Activated CD8-positive, alpha-beta memory T cell treated with anti-CD3 and anti-CD28 coated beads, Interleukin-2, amount 50 U/mL, for 24 hours (primary cell): ENCODE data around the gene C15orf40.
A peak's percentile ranks its signal among the peaks of the same experiment; 100 is the strongest.

Source experiments
- DNase-seq: peaks from one replicate; pipeline ENCODE4 v3.0.0-alpha.2; 2020; ENCODE audit errors: extremely low read depth

Gene C15orf40

DNA sequence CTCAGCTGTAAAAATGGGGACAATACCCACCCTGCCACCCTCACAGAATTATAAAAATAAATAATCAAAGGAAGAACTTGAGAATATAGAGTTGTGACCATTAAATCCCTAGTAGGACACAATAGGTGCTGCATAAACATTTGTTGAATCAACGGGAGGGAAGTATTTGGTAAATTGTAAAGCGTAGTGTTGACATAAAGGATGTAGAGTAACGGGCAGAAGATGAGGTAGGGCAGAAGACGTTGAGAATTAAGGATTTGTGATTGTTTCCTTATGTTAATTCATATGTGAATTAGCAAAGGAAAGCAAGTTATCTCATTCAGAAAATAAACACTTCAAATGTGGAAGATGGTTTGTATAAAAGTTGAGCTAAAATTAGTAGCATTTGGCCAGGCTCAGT, 18.3 kb downstream of the C15orf40 start:
- no peak for DNase-seq

- DNase-seq = no peak
These were observed 18.9 kb downstream of the C15orf40 start for GRCh38 chr15:82992436-82992998.

DNA sequence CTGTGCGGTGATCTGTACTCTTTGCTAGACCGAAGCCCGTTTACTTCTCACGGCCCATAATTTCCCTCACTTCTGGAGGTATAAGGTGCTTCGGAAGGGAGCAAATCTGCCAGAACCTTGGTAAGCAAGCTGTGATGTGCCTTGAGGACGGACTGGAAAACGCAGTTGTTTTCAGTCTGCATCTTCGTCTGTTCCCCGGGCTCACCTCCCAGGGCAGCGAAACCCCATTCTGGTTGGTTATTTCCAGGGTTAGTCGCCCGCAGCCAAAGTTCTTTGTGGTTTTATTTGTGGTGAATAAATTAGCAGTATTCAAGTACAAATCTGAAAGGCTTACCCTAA, 25.0 kb downstream of the C15orf40 start:
- DNase-seq = no peak

DNA sequence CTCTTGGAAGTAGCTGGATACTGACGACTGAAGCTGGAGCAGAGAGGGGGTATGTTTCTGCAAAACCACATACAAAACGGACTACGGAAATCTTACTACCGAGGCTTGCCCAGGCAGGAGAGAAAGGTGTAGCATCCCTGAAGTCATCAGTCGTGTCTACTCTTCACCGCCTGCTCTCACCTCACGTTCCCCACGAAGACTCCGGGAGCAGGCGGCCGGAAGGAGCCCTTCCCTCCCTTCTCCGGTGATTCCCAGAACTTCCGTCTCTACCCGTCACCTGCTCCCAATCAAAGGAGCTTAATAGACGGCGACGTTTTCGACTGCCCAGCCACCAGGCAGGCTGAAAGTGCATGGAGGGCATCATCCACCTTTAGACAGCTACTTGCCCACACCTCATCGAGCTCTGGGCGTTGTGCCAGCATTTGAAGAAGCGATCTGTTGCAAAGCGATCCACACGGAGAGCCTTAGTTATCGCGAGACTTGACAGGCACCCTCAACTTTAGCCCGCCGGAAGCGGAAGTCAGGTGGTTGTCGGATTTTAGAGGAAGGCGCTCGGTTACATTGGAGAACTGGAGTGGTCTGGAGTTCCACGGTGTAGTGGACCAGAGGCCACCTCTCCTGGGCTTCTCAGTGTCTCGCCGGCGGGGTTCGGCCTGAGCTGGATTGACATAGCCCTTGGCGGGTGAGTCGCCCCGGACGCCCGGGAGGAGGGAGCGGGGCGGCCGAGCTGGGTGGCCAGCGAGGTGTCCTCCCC, 25.6 kb downstream of the C15orf40 start, which contains the start of gene RAMAC:
Gene RAMAC (plus strand): TSS at position 523 of the 754 bp plus-strand sequence. CDS start 2,809 bp downstream, outside the sequence.
- peak; percentile 90 for DNase-seq

- no peak for DNase-seq
These were observed 30.5 kb downstream of the C15orf40 start for GRCh38 chr15:82980981-82981380.

GRCh38 chr15:82979726-82980125, 31.7 kb downstream of the C15orf40 start:
- DNase-seq = no peak

GRCh38 chr15:82978438-82978837, 33.0 kb downstream of the C15orf40 start:
- DNase-seq = no peak

- DNase-seq = no peak
These were observed 34.4 kb downstream of the C15orf40 start for GRCh38 chr15:82977076-82977475.

DNA sequence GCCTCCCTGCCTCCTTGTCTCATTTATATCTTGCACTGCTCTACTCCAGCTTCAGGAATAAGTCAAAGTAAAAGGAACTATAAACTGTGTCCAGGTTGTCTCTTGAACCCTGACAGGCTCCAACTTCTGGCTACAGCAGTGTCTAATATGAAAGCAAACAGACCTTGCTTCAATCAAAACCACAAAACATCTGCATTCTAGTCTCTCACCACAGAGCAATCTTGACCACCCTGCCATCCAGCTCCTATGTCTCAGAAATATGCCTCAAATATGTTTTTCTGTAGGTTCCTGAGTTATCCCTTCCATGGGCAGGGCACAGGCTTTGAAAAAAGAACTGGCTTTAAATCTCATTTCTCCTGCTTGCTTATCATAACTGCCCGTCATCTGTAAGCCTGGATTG, 38.4 kb downstream of the C15orf40 start:
- no peak for DNase-seq

- DNase-seq = no peak
These were observed 40.0 kb downstream of the C15orf40 start for GRCh38 chr15:82971218-82971984.

DNA sequence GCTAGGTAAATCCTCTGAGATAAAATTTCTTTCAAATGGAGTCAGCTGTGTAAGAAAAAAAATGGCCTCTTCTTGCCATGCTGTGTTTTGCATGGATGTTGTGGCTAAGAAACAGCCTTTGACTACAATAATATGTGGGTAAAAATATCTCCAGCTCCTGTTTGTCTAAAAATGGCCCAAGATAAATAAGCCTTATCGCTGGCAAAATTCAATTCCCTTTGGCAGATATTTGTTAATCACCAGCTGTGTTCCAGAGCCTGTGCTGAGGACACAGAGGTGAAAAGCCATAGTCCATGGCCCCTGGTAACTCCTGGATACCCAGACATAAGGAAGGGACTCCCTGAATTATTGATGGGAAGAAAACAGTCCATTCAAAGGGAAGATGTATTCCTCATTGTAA, 40.7 kb downstream of the C15orf40 start:
- no peak for DNase-seq

DNA sequence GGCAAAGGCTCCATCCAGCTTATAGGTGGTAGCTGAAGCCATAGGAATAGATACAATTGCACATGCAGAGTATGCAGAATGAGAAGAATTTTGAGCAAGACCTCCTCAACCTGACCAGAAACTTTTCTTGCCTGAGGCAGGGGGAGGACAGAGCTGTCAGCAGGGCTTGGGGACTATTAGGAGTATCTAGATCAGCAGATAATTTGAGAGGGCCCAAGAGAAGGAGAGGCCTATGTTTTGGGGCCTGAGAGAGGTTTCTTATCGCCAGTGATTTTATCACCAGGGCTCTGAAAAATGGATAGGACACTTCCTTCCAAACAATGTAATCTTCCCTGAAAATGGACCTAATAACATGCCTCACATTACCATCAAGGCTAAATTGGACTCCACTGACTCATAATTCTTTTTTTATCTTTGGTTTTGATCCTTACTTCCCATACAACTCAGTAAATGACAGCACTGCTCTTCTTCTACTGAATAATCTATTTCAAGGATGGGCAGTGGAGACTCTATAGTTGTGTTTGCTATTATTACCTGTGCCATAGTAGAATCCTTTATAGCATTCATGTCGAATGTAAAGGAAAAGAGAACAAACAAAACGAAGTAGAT, 41.3 kb downstream of the C15orf40 start:
- DNase-seq = no peak

GRCh38 chr15:82969353-82969752, 42.1 kb downstream of the C15orf40 start:
- DNase-seq = no peak

DNA sequence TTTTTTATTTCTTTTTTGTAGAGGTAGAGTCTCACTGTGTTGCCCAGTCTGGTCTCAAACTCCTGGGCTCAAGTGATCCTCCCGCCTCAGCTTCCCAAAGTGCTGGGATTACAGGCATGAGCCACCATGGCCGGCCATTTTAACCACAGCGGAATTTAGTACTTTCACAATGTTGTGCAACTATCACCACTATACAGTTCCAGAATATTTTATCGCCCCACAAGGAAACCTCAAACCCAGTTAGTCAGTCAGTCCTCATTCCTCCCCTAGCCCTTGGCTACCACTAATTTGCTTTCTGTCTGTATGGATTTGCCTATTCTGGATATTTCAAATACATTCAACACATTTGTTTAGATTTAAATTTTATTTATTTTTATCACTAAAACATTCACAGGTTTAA, 43.4 kb downstream of the C15orf40 start:
- DNase-seq = no peak

GRCh38 chr15:82966671-82967071, 44.8 kb downstream of the C15orf40 start:
- no peak for DNase-seq

DNA sequence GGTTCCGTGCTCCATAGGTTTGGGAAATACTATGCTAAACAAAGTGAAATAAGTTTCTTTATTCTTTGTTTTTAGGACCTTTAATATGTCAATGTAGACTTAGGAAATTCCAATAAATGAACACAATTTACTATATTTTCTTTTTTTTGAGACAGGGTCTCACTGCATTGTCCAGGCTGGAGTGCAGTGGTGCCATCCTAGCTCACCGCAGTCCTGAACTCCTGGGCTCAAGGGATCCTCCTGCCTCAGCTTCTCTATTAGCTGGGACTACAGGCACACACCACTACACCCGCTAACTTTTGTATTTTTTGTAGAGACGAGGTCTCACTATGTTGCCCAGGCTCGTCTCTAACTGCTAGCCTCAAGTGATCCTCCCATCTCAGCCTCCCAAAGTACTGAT, 46.5 kb downstream of the C15orf40 start:
- DNase-seq = no peak

- no peak for DNase-seq
These were observed 47.7 kb downstream of the C15orf40 start for GRCh38 chr15:82963471-82964341.

DNA sequence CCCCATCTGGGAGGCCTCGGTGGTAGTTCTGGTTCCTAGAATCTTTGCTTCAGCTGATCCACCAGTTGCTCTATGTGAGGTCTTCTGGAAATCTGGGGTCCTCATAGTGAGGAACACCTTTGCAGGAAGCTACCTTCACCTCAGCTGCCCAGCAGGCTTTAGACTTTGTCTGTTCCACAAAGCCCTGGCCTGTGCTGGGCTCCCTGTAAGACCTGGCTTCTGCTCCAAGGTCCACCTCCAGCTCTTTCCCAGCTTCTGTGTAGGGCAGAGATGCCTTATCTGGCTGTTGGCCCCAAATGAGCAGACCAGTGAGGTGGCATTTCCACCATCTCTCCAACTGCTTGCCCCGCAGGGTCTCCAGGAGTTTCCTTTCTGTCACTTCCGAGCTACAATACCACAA, 50.7 kb downstream of the C15orf40 start:
- no peak for DNase-seq

DNA sequence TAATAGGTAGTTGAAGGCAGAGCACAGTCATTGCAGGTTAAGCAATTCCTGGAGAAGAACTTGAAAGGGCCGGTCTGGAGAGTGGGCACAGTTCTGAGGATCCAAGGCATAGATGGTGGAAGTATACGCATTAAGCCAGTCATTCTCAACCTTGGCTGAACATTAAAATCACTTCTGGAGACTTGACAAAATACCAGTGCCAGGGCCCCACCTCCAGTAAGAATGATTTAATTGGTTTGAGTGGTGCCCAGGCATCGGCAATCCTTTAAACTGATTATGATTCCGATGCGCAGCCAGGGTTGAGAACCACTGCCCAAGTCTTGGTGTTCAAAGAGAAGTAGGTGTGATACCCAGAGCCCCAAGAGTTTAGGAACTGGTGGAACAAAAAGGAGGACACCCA, 52.0 kb downstream of the C15orf40 start:
- DNase-seq = no peak

DNA sequence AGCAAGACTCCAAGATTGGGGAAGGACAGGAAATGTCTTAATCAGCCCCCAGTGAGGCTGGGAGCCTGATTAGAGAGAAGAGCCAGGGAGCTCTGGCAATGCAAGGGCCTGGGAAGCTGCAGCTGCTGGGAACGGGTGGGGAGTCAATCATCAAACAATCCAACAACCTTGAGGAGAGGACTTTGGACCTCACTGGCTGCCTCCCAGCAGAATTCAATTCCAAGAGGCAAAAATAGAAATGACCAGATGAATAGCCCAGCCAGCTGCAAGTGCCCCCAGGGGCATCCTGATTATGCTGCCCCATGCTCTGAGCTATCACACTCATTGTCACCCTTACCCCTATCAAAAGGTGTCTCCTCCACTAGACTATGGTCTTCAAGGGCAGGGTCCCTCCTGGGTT, 52.8 kb downstream of the C15orf40 start:
- no peak for DNase-seq
